NCI-H1694 (cell line): Measurements from ENCODE around the gene DNAJC11.
"Not testable (repeated sequence)": the region's sequence is repeated elsewhere in the genome, so short reads cannot be mapped to it uniquely, and the experiment has no call there.

Experiments used
- DNase-seq: peaks from one replicate; lab custom pipeline; 2025; lab: John Stamatoyannopoulos, UW

Gene DNAJC11

GRCh38 chr1:6651909-6652308 lies 49.7 kb downstream of the DNAJC11 start:
- no peak for DNase-seq

- DNase-seq: no peak
Observed at GRCh38 chr1:6648556-6648955, 53.1 kb downstream of the DNAJC11 start.

- peak; percentile 41 for DNase-seq
Observed at GRCh38 chr1:6646499-6647148, 55.0 kb downstream of the DNAJC11 start.

GRCh38 chr1:6645018-6645417 lies 56.6 kb downstream of the DNAJC11 start:
- no peak for DNase-seq

- DNase-seq: not testable (repeated sequence)
Observed at GRCh38 chr1:6640867-6641266, 60.7 kb downstream of the DNAJC11 start.

- no peak for DNase-seq
Observed at GRCh38 chr1:6638226-6638625, 63.4 kb downstream of the DNAJC11 start.

GRCh38 chr1:6637770-6638169 lies 63.8 kb downstream of the DNAJC11 start:
- no peak for DNase-seq

- DNase-seq: not testable (repeated sequence)
Observed at GRCh38 chr1:6636778-6637177, 64.8 kb downstream of the DNAJC11 start.

- DNase-seq: no peak
Observed at GRCh38 chr1:6635910-6636760, 65.5 kb downstream of the DNAJC11 start.

GRCh38 chr1:6635161-6635909 lies 66.3 kb downstream of the DNAJC11 start:
- no peak for DNase-seq

- DNase-seq: peak; percentile 3
Observed at GRCh38 chr1:6634371-6635052, 67.1 kb downstream of the DNAJC11 start.

GRCh38 chr1:6632588-6633514 lies 68.8 kb downstream of the DNAJC11 start:
- DNase-seq: no peak

- no peak for DNase-seq
Observed at GRCh38 chr1:6631058-6631457, 70.6 kb downstream of the DNAJC11 start.

- DNase-seq: no peak
Observed at GRCh38 chr1:6630027-6630426, 71.6 kb downstream of the DNAJC11 start.

- DNase-seq: no peak
Observed at GRCh38 chr1:6628971-6629479, 72.6 kb downstream of the DNAJC11 start.

- no peak for DNase-seq
Observed at GRCh38 chr1:6627841-6628545, 73.6 kb downstream of the DNAJC11 start.

- DNase-seq: no peak
Observed at GRCh38 chr1:6627031-6627430, 74.6 kb downstream of the DNAJC11 start.

GRCh38 chr1:6625584-6626149 lies 75.9 kb downstream of the DNAJC11 start:
- no peak for DNase-seq

GRCh38 chr1:6624710-6625583 lies 76.7 kb downstream of the DNAJC11 start, which contains the start of gene THAP3:
THAP3 (plus strand) TSS chr1:6624868; CDS start chr1:6625219, 351 bp downstream.
- peak; percentile 22 for DNase-seq
